ENCODE results near the gene CTNNA3.

Gene CTNNA3

DNA sequence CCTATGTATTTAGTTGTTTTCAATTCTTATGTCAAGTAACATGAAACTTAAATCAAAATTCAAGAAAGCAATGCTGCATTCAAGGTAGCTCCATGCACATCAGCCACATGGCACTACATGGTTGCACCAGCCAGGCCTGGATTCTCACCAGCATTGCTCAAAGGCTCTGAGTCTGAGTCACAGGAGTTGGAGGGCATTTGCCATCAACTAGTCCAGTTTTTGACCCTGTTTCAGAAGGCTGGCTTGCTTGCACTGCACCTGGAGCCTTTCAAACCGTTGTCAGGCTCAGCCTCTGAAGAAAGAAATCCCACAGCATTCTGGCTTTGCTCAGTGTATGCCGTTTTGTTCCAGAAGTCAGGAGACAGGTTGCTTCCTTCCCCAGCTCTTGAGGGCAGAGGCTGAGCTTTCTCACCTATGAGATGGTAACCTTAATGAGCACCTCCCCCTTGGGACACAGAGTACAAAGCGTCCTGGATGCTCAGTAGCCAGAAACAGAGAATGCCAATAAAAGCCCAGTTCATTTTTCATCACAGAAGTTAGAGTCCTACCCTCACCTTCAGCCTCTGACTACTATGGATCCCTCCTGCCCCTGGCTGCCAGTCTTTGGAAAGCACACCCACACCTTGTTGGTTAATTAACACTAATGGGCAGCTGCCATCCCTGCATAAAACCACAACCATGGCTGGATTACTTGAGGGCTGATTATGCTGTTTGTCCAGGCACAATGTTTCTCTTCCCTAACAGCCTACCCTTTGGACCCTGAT lies 1058.5 kb downstream of the CTNNA3 start:
- Mint-ChIP-seq H3K4me1 (ENCODE audit: low read depth) (no peaks in the 10 kb centered on the region), H3K4me3 (no peak overlapping the region), H3K27ac (no peak overlapping the region), H3K27me3 (no peaks in the 10 kb centered on the region), H3K36me3 (no peaks in the 10 kb centered on the region), H3K9me3 (ENCODE audit: low read depth) (no peaks in the 10 kb centered on the region)

DNA sequence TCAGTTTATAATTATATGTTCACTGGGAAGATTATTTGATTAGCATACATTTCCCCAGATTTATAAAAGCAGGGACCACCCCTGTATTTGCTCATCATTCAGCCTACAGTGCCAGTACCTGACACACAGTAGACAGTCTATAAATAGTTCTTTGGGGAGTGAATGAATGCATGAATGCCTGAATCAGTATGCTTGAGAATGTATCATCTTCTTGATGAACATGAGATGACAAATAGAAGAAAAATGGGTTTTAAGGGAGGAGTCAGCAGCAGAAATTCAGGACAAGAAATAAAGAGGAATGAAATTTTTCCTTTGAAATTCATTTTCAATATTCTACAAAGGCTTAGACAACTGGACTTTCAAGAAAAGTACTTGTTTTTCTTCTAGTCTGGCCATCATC lies 1066.0 kb downstream of the CTNNA3 start:
- Mint-ChIP-seq H3K9me3 (ENCODE audit: low read depth) (no peaks in the 10 kb centered on the region), H3K27me3 (no peaks in the 10 kb centered on the region), H3K4me3 (no peak overlapping the region), H3K36me3 (no peaks in the 10 kb centered on the region), H3K4me1 (ENCODE audit: low read depth) (no peaks in the 10 kb centered on the region), H3K27ac (no peak overlapping the region)

DNA sequence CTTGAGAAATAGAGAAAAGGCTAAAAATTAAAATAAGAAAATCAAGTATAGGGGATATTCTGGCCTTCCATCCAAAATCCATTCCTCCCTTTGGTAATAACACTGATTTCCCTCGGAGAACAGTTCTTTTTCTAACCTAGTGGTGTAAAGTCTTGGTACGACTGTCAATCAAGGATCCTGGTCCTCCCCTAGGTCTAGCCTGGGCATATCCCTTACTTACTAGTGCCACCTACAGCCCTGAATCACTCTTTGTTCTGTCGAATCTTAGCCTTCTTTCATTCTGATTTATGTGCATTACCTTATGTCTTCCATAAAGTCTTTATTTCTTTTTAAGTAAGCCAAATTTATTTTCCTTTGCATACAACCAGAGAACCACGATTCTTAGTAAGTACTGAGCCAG lies 1068.8 kb downstream of the CTNNA3 start:
- Mint-ChIP-seq H3K27me3 (no peaks in the 10 kb centered on the region), H3K9me3 (ENCODE audit: low read depth) (no peaks in the 10 kb centered on the region), H3K4me1 (ENCODE audit: low read depth) (no peaks in the 10 kb centered on the region), H3K4me3 (no peak overlapping the region), H3K27ac (no peak overlapping the region), H3K36me3 (no peaks in the 10 kb centered on the region)

DNA sequence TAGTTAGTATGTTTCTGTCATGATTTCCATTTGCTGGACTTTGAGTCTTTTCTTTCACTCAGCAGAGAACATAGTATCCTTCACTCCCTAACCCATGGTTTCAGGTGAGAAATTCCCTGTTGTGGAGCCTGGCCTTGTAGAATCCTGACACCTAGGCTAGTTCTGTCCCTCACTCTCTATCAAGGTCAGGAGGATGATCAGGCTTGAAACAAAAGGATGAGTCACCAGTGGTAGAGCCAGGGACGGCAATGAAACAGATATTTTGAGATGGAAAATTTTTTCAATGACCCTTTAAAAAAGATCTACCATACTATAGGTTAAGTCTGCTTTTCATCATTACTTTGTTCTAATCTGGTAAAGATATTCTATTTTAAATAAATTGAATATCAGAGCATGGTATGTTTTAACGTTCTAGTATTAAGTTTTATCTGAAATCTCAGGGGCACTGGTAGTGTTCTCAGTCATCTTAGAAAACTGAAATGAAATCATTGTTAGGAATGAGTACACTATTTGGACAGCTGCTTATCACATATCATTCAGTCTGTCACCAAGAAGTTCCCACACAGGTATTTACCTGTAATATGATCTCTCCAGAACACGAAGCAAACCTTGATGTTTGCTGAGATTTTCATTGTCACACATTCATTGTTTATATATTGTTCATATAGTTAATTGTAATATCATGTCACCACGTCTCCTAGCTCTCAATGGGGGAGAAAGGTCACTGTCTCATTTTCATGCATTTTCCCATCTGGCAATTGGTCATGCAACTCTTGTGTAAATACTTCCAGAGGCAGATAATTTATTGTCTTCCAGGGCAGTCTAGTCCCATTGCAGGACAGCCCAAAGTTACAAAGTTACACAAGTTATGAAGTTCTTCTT lies 1070.0 kb downstream of the CTNNA3 start:
- Mint-ChIP-seq H3K4me1 (ENCODE audit: low read depth) (no peaks in the 10 kb centered on the region), H3K27ac (no peak overlapping the region), H3K27me3 (no peaks in the 10 kb centered on the region), H3K4me3 (no peak overlapping the region), H3K9me3 (ENCODE audit: low read depth) (no peaks in the 10 kb centered on the region), H3K36me3 (no peaks in the 10 kb centered on the region)

DNA sequence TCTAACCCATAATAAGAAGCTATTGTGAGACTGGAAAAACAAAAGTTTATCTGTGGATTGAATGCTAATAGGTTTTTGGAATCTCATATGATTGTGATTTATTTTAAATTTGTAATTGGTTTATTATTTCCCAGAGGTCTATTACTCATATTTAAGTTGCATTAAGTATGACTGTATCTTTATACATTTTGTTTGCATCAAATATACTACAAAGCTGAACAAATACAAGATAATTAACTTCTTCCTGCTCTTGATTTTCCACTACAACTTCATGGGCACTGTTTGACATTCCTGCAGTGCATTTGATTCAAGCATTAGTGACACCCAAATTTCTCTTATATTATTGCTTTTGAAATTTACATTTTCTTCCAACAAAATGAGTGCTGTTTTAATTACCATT lies 1073.9 kb downstream of the CTNNA3 start:
- Mint-ChIP-seq H3K36me3 (no peaks in the 10 kb centered on the region), H3K9me3 (ENCODE audit: low read depth) (no peaks in the 10 kb centered on the region), H3K27me3 (no peaks in the 10 kb centered on the region), H3K4me1 (ENCODE audit: low read depth) (no peaks in the 10 kb centered on the region), H3K4me3 (no peak overlapping the region), H3K27ac (no peak overlapping the region)

DNA sequence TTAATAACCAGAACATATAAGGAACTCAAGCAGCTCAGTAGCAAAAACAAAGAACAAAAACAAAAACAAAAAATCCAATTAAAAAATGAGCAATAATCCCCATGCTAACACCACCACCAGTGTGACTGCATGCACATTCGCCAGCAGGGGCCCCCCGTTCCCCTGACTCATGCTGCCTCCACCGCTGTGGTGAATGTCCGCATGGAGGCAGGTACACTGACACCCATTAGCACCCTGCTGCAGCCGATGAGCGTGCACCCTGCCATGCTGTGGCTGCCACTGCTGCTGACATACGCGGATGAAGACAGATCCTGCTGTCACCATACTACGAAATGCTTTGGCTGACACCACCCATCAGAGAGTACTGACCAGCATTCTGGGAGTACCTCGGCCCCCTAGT lies 1091.8 kb downstream of the CTNNA3 start:
- Mint-ChIP-seq H3K27me3 (no peaks in the 10 kb centered on the region), H3K36me3 (no peaks in the 10 kb centered on the region), H3K27ac (no peak overlapping the region), H3K4me3 (no peak overlapping the region), H3K9me3 (ENCODE audit: low read depth) (peaks cover 18% of the 10 kb centered on the region), H3K4me1 (ENCODE audit: low read depth) (no peaks in the 10 kb centered on the region)

DNA sequence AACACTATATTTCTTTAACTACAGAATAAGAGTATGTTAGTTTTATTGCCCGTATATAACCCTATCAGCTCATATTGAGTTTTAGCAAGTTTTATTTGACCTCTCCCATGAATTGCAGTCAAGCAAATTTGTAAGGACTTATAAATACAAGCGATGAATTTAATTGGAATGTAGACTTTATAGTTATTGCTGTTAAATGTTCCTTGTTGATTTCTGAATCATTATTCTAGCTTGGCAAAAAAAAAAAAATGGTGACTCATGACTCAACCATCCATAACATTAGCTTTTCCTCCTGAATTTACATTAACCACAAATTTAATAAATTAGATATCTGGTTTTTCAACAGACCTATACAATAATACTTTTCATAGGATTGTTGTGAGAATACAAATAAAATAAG lies 1104.1 kb downstream of the CTNNA3 start:
- Mint-ChIP-seq H3K36me3 (no peaks in the 10 kb centered on the region), H3K27ac (no peak overlapping the region), H3K4me3 (no peak overlapping the region), H3K27me3 (no peaks in the 10 kb centered on the region), H3K4me1 (ENCODE audit: low read depth) (no peaks in the 10 kb centered on the region), H3K9me3 (ENCODE audit: low read depth) (peaks cover 9% of the 10 kb centered on the region)

DNA sequence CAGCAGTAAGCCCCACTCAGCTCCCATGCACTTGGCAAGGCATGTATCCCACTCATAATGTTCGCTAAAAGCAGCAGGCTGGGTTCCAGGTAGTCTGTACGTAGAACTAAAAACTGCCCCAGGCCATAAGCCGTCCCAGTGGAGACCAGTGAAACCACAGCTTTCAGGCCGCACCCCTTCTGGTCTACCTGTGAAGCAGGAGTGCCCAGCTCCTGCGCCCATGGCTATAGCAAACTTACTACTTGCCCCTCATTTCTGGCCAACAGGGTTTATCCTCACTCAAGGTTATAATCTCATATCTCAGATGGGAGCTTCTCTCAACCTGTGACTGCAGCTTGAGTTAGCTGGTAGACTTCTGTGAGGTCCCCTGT lies 1108.3 kb downstream of the CTNNA3 start:
- no peaks in the 10 kb centered on the region for H3K9me3 Mint-ChIP-seq (ENCODE audit: low read depth)
- no peak overlapping the region for H3K27ac Mint-ChIP-seq
- H3K27me3 Mint-ChIP-seq, result no peaks in the 10 kb centered on the region
- no peak overlapping the region for H3K4me3 Mint-ChIP-seq
- no peaks in the 10 kb centered on the region for H3K4me1 Mint-ChIP-seq (ENCODE audit: low read depth)
- no peaks in the 10 kb centered on the region for H3K36me3 Mint-ChIP-seq

DNA sequence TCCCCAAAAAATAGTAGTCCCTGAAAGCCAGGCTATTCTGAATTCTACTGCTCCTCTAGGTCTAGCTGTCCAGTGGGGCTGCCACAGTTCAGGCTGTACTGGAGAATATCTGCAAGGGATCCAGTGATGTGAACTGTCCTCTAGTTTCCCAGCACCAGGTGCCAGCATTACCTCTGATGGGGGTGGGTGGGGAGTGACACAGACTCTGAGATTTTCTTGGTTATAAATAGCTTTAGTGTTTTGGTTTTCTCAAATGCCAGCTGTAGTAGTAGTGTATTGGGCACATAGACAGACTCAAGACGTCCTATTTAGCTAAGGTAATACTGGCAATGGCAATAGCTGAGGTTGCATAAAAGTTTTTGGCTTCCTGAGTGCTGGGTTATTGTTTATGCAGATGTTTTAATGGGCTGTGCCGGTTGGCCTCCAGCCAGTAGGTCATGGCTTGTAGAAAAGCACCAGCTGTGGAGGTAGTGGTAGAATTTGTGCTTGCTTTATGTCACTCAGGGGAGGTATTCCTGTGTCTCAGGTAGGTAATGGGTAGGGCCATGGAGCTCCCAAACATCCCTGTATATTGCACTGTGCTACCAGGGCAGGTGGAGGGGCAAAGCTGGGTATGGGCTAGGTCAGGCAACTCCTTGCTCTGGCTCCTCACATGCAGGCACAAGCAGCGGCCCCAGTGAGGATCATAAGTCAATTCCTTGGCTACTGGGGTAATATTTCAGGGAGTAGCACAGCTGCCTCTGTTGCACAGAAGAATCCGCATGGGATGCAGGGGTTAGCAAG lies 1108.9 kb downstream of the CTNNA3 start:
- H3K27ac Mint-ChIP-seq, result no peak overlapping the region
- no peak overlapping the region for H3K4me3 Mint-ChIP-seq
- H3K27me3 Mint-ChIP-seq, result no peaks in the 10 kb centered on the region
- H3K36me3 Mint-ChIP-seq, result no peaks in the 10 kb centered on the region
- H3K4me1 Mint-ChIP-seq (ENCODE audit: low read depth), result no peaks in the 10 kb centered on the region
- H3K9me3 Mint-ChIP-seq (ENCODE audit: low read depth), result no peaks in the 10 kb centered on the region

DNA sequence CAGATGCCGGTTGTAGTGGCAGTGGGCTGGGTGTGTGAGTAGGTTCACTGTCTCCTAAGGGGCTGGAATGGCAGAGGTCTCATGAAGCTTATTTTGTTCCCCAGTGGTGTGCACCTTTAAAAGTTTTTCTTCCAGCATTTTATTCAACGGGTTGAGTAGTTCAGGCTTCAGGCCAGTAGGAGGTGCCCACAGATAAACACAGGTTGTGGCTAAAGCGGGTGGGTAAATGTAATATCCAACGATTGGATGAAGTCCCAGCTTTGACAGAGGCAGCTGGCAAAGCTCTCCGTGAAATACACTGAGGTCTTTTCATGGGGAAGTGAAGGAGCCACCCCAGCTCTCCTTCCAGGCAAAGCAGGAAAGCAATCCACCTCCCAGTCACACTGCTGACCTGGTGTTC lies 1109.9 kb downstream of the CTNNA3 start:
- H3K4me3 Mint-ChIP-seq, result no peak overlapping the region
- no peaks in the 10 kb centered on the region for H3K27me3 Mint-ChIP-seq
- H3K9me3 Mint-ChIP-seq (ENCODE audit: low read depth), result no peaks in the 10 kb centered on the region
- no peaks in the 10 kb centered on the region for H3K36me3 Mint-ChIP-seq
- no peaks in the 10 kb centered on the region for H3K4me1 Mint-ChIP-seq (ENCODE audit: low read depth)
- no peak overlapping the region for H3K27ac Mint-ChIP-seq

DNA sequence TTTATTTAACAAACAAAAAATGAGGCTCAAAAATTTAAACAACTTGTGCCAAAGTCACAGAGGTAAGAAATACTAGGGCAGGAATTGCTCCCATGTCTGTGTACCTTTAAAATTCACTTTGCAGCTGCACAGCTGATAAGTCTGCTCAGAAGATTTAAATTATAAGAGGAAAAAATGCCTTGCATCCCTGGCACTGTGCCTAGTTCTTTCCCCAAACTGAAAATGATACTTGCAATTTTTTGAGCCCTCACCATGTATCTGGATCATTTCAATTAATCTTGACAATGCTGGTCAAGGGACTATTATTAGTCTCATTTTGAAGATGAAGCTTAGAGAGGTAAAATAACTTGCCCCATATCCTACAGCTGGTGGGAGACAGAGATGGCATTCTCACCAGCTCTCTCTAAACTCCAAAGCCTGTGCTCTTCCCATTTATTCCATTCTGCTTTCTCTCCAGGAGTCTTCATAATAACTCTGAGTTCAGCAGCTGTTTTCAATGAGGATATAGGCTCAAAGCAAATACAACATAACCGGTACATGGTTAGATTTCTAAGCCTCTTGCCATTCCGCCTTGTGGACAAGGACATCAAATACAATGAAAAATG lies 1120.6 kb downstream of the CTNNA3 start:
- Mint-ChIP-seq H3K36me3 (no peaks in the 10 kb centered on the region), H3K9me3 (ENCODE audit: low read depth) (no peaks in the 10 kb centered on the region), H3K27ac (no peak overlapping the region), H3K4me1 (ENCODE audit: low read depth) (no peaks in the 10 kb centered on the region), H3K27me3 (no peaks in the 10 kb centered on the region), H3K4me3 (no peak overlapping the region)

DNA sequence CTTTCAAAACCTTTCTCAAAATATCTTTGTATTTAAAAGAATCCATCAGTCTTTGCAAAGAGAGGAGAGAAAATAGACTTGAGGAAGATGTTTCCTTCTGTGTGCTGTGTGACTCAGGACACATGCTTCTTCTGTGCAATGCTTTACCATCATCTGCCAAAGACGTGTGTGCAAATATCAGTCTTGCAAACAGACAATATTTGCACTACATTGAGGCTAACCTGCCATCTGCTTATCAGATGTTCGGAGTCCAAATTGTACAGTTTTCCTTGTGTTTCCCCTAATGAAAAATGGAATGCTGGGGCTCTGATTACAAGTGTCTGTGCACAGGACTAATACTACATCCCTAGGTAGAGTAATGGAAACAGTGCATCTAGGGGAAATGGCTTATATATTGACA lies 1123.3 kb downstream of the CTNNA3 start:
- Mint-ChIP-seq H3K36me3 (no peaks in the 10 kb centered on the region), H3K27ac (no peak overlapping the region), H3K27me3 (no peaks in the 10 kb centered on the region), H3K4me3 (no peak overlapping the region), H3K9me3 (ENCODE audit: low read depth) (no peaks in the 10 kb centered on the region), H3K4me1 (ENCODE audit: low read depth) (no peaks in the 10 kb centered on the region)

DNA sequence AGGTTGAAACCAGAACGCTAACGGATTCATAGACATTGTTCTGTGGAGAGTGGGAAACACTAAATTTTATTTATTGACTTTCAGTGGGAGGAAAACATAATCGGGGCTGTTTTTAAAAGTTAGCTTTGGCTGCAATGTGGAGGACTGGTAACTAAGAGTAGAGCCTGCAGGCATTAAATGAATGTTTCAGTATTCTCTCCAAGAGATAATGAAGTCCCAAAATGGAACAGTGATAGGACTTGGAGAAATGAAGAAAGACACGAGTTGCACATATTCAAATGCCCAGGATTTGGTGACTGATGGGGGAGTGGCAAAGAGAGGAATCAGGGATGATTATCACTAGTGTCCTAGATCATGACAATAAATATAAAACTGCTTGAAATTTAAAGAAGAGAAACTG lies 1130.0 kb downstream of the CTNNA3 start:
- Mint-ChIP-seq H3K27ac (no peak overlapping the region), H3K4me3 (no peak overlapping the region), H3K9me3 (ENCODE audit: low read depth) (peaks cover 3% of the 10 kb centered on the region), H3K36me3 (no peaks in the 10 kb centered on the region), H3K4me1 (ENCODE audit: low read depth) (no peaks in the 10 kb centered on the region), H3K27me3 (no peaks in the 10 kb centered on the region)

DNA sequence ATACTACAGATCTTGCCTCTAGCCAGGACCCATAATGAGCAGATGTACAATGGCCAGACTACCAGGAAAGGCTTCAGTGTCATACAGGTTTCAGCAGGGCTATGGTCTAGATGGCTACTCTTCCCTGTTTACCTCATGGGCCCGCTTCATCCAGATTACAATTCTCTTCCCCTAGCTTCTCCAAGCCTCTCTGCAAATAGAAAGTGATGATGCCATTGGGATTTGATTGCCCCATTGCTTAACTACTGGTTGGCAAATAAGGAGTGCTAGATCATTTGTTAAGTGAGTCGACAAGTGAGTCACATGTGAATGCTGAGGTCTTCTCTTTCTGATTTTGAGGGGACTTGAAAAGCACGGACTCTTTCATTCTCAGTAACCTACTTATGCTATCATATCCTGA lies 1131.7 kb downstream of the CTNNA3 start:
- H3K4me1 Mint-ChIP-seq (ENCODE audit: low read depth), result no peaks in the 10 kb centered on the region
- H3K27me3 Mint-ChIP-seq, result no peaks in the 10 kb centered on the region
- peaks cover 3% of the 10 kb centered on the region for H3K9me3 Mint-ChIP-seq (ENCODE audit: low read depth)
- H3K4me3 Mint-ChIP-seq, result no peak overlapping the region
- no peaks in the 10 kb centered on the region for H3K36me3 Mint-ChIP-seq
- no peak overlapping the region for H3K27ac Mint-ChIP-seq

DNA sequence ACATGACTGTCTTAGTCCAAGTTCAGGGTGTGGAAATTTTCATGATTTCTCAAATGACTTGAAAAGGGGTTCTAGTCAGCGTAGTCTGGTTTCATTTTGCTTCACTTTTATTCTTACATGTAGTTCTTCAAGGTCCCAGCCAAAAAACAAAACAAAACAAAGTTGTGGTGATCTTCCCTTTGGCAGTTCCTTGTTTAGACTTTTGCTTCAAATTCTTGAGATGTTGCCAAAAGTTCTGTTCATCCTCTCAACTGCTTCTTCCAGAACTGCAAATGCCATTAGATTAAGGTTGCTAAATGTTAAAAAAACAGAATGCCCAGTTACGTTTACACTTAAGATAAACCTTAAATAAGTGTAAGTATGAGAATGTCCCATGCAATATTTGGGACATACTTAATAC lies 1140.9 kb downstream of the CTNNA3 start:
- Mint-ChIP-seq H3K4me1 (ENCODE audit: low read depth) (no peaks in the 10 kb centered on the region), H3K27me3 (no peaks in the 10 kb centered on the region), H3K4me3 (no peak overlapping the region), H3K9me3 (ENCODE audit: low read depth) (peaks cover 5% of the 10 kb centered on the region), H3K36me3 (no peaks in the 10 kb centered on the region), H3K27ac (no peak overlapping the region)
